Activated T-cell treated with anti-CD3 and anti-CD28 coated beads, Interleukin-2, amount 50 U/mL, for 4 hours (primary cell): ENCODE data around the gene IZUMO4. TPM values are rescaled to one million over a fixed set of nuclear protein-coding genes. Genes with fewer than 3 reads are reported as not detected.

Experiments used
- ATAC-seq, 2 donors: fragments of 200-7000 bp; cut with Tn5 transposase; one replicate each; pipeline ENCODE4 v1.10.0; 2021
- DNase-seq: peaks from one replicate; pipeline ENCODE4 v3.0.0-alpha.2; 2020
- H3K27me3 Mint-ChIP-seq: one replicate; pipeline ENCODE4 v1.8.0; 2021; ENCODE audit warnings: low read depth, mixed read lengths
- H3K36me3 Mint-ChIP-seq: one replicate; pipeline ENCODE4 v1.8.0; 2022; ENCODE audit warnings: mixed read lengths; ENCODE audit not compliant: insufficient read depth
- H3K4me1 Mint-ChIP-seq: one replicate; pipeline ENCODE4 v1.8.0; 2021; ENCODE audit warnings: low read depth, mixed read lengths
- H3K4me3 Mint-ChIP-seq: one replicate; pipeline ENCODE4 v1.8.0; 2021; ENCODE audit warnings: mild to moderate bottlenecking, moderate library complexity, mixed read lengths
- H3K9me3 Mint-ChIP-seq: one replicate; pipeline ENCODE4 v1.8.0; 2021; ENCODE audit warnings: mixed read lengths
- total RNA-seq, 3 donors: library from RNA; stranded (reverse); gene quantifications; one replicate each; pipeline ENCODE4 v1.2.1, GENCODE V29; 2021

IZUMO4 gene
- total RNA-seq, 3 donors from 2014 or later = 3.4 to 4.6 (median 4.2) TPM

GRCh38 chr19:2148482-2149135 is 51.9 kb downstream of the IZUMO4 start:
- ATAC-seq = no peak
- H3K36me3 Mint-ChIP-seq = peaks cover 4% of the 10 kb centered on the region
- peak overlapping the region; percentile 85 for H3K4me3 Mint-ChIP-seq
- H3K4me1 Mint-ChIP-seq = peaks cover 53% of the 10 kb centered on the region
- no peaks in the 10 kb centered on the region for H3K9me3 Mint-ChIP-seq
- no peak for DNase-seq
- H3K27me3 Mint-ChIP-seq = no peaks in the 10 kb centered on the region

Other genes starting within 250 kb of the IZUMO4 start
- 10 to 100 TPM; 91.5 to 95.0 (median 94.4) TPM for gene REXO1, start 248.4 kb upstream of the IZUMO4 start, total RNA-seq
- 10 to 100 TPM; 64.0 to 71.0 (median 69.1) TPM for gene KLF16, start 233.3 kb upstream of the IZUMO4 start, total RNA-seq
- 100 to 1,000 TPM; 109 to 135 (median 117) TPM for gene ABHD17A, start 211.4 kb upstream of the IZUMO4 start, total RNA-seq
- 1 to 10 TPM; 7.3 to 7.8 (median 7.7) TPM for gene ADAT3, start 191.5 kb upstream of the IZUMO4 start, total RNA-seq
- 10 to 100 TPM; 37.2 to 40.3 (median 39.4) TPM for gene SCAMP4, start 191.5 kb upstream of the IZUMO4 start, total RNA-seq
- gene CSNK1G2, start 155.7 kb upstream of the IZUMO4 start, total RNA-seq = 10 to 100 TPM; 52.7 to 60.6 (median 59.0) TPM
- gene BTBD2, start 81.2 kb upstream of the IZUMO4 start, total RNA-seq = 10 to 100 TPM; 12.6 to 17.2 (median 14.4) TPM
- 100 to 1,000 TPM; 122 to 130 (median 128) TPM for gene MKNK2, start 45.7 kb upstream of the IZUMO4 start, total RNA-seq
- gene MOB3A, start 589 bp upstream of the IZUMO4 start, total RNA-seq = 100 to 1,000 TPM; 128 to 137 (median 137) TPM
- 100 to 1,000 TPM in 2 of 3 donors, 10 to 100 TPM in 1; 91.9 to 109 (median 108) TPM for gene AP3D1, start 54.7 kb downstream of the IZUMO4 start, total RNA-seq
- gene DOT1L, start 67.0 kb downstream of the IZUMO4 start, total RNA-seq = 10 to 100 TPM; 89.3 to 96.0 (median 94.0) TPM
- gene PLEKHJ1, start 139.4 kb downstream of the IZUMO4 start, total RNA-seq = 10 to 100 TPM; 69.0 to 92.2 (median 71.4) TPM
- gene SF3A2, start 139.9 kb downstream of the IZUMO4 start, total RNA-seq = 100 to 1,000 TPM; 174 to 195 (median 179) TPM
- 1 to 10 TPM; 3.9 to 9.4 (median 5.8) TPM for gene AMH, start 152.4 kb downstream of the IZUMO4 start, total RNA-seq
- gene JSRP1, start 159.5 kb downstream of the IZUMO4 start, total RNA-seq = under 1 TPM; 0.63 to 0.95 (median 0.89) TPM
- gene PEAK3, start 185.3 kb downstream of the IZUMO4 start, total RNA-seq = under 1 TPM in 1 of 3 donors, not detected in 2; 0.11 TPM
- not detected for gene LINGO3, start 211.2 kb downstream of the IZUMO4 start, total RNA-seq
- 100 to 1,000 TPM; 275 to 313 (median 307) TPM for gene LSM7, start 231.7 kb downstream of the IZUMO4 start, total RNA-seq
- gene SPPL2B, start 231.8 kb downstream of the IZUMO4 start, total RNA-seq = 10 to 100 TPM; 42.1 to 45.3 (median 42.2) TPM